GM19452 (cell line): ENCODE data around the gene FOXO1.
A peak's percentile ranks its signal among the peaks of the same experiment; 100 is the strongest.
"Not testable (repeated sequence)": the region's sequence is repeated elsewhere in the genome, so short reads cannot be mapped to it uniquely, and the experiment has no call there.

Experiments used
- ATAC-seq: cut with Tn5 transposase; IDR thresholded peaks from one replicate; pipeline ENCODE4 v1.9.1; 2021; ENCODE audit not compliant: unreplicated experiment

Gene FOXO1

GRCh38 chr13:40666933-40667621 lies 636 bp upstream of the FOXO1 start:
- peak; percentile 14 for ATAC-seq

GRCh38 chr13:40665126-40666044 lies 1.1 kb downstream of the FOXO1 start:
- peak; percentile 5 for ATAC-seq

GRCh38 chr13:40664350-40665125 lies 1.9 kb downstream of the FOXO1 start:
- peak; percentile 27 for ATAC-seq

- ATAC-seq = not testable (repeated sequence)
These were observed 2.4 kb downstream of the FOXO1 start for GRCh38 chr13:40664100-40664349.

GRCh38 chr13:40662866-40663265 lies 3.6 kb downstream of the FOXO1 start:
- peak; percentile 31 for ATAC-seq

- ATAC-seq = no peak
These were observed 4.4 kb downstream of the FOXO1 start for GRCh38 chr13:40661875-40662665.

GRCh38 chr13:40660692-40661091 lies 5.7 kb downstream of the FOXO1 start:
- no peak for ATAC-seq

GRCh38 chr13:40660141-40660664 lies 6.2 kb downstream of the FOXO1 start:
- no peak for ATAC-seq

- ATAC-seq = no peak
These were observed 8.5 kb downstream of the FOXO1 start for GRCh38 chr13:40657951-40658350.

GRCh38 chr13:40657307-40657706 lies 9.1 kb downstream of the FOXO1 start:
- no peak for ATAC-seq

- ATAC-seq = no peak
These were observed 10.1 kb downstream of the FOXO1 start for GRCh38 chr13:40656358-40656757.

GRCh38 chr13:40653527-40654318 lies 12.7 kb downstream of the FOXO1 start:
- no peak for ATAC-seq

- peak; percentile 36 for ATAC-seq
These were observed 13.9 kb downstream of the FOXO1 start for GRCh38 chr13:40652588-40652940.

GRCh38 chr13:40651866-40652587 lies 14.4 kb downstream of the FOXO1 start:
- peak; percentile 42 for ATAC-seq

GRCh38 chr13:40648841-40649240 lies 17.6 kb downstream of the FOXO1 start:
- no peak for ATAC-seq

GRCh38 chr13:40648040-40648439 lies 18.4 kb downstream of the FOXO1 start:
- ATAC-seq = no peak

GRCh38 chr13:40644838-40645604 lies 21.4 kb downstream of the FOXO1 start:
- no peak for ATAC-seq

GRCh38 chr13:40640845-40641458 lies 25.5 kb downstream of the FOXO1 start:
- no peak for ATAC-seq
